ENCODE results near the gene SLC4A9.
A peak's percentile ranks its signal among the peaks of the same experiment; 100 is the strongest.

- TF ChIP-seq CTCF (IDR thresholded peaks at IDR 0.05) (peak; percentile 87 to 90 (median 87)), POLR2A (IDR thresholded peaks at IDR 0.05) (no peak), POLR2AphosphoS5 (IDR thresholded peaks at IDR 0.05; ENCODE audit: insufficient read depth in 1 of 2, low read depth in 1 of 2) (peak in 1 of 2 donors; percentile 61)
These were observed 2.3 kb upstream of the SLC4A9 start for GRCh38 chr5:140357726-140358093.

All from vagina (tissue), 2 donors.